GM19455 (cell line): ENCODE data around the gene MELK.

Experiments
- ATAC-seq: cut with Tn5 transposase; IDR thresholded peaks from one replicate; pipeline ENCODE4 v1.9.1; 2021; ENCODE audit not compliant: unreplicated experiment

Gene MELK

GRCh38 chr9:36665921-36666431, 93.3 kb downstream of the MELK start:
- peak; percentile 78 for ATAC-seq

GRCh38 chr9:36671561-36671960, 98.9 kb downstream of the MELK start:
- ATAC-seq: no peak

GRCh38 chr9:36676091-36676490, 103.4 kb downstream of the MELK start:
- ATAC-seq: no peak

GRCh38 chr9:36676778-36677485, 104.2 kb downstream of the MELK start:
- ATAC-seq: no peak

GRCh38 chr9:36677611-36678010, 104.9 kb downstream of the MELK start:
- ATAC-seq: no peak

- no peak for ATAC-seq
Measured at GRCh38 chr9:36679710-36680109, 107.0 kb downstream of the MELK start.

GRCh38 chr9:36686471-36686870, 113.8 kb downstream of the MELK start:
- ATAC-seq: no peak

GRCh38 chr9:36690412-36691168, 117.9 kb downstream of the MELK start:
- ATAC-seq: no peak

GRCh38 chr9:36691671-36692070, 119.0 kb downstream of the MELK start:
- ATAC-seq: no peak

GRCh38 chr9:36698984-36699383, 126.3 kb downstream of the MELK start:
- ATAC-seq: no peak

GRCh38 chr9:36704148-36704547, 131.5 kb downstream of the MELK start:
- ATAC-seq: no peak

GRCh38 chr9:36713515-36714490, 141.1 kb downstream of the MELK start:
- no peak for ATAC-seq

GRCh38 chr9:36716496-36716895, 143.8 kb downstream of the MELK start:
- ATAC-seq: no peak

GRCh38 chr9:36717276-36717675, 144.6 kb downstream of the MELK start:
- ATAC-seq: no peak

- ATAC-seq: no peak
Measured at GRCh38 chr9:36718612-36719011, 145.9 kb downstream of the MELK start.

GRCh38 chr9:36720043-36720442, 147.3 kb downstream of the MELK start:
- ATAC-seq: no peak

GRCh38 chr9:36721846-36722588, 149.3 kb downstream of the MELK start:
- no peak for ATAC-seq

GRCh38 chr9:36725777-36726356, 153.2 kb downstream of the MELK start:
- no peak for ATAC-seq
